HG03039 (cell line): ENCODE data around the gene DHX16.

Experiments used
- ATAC-seq: cut with Tn5 transposase; IDR thresholded peaks from one replicate; pipeline ENCODE4 v1.9.1; 2021; ENCODE audit warnings: mild to moderate bottlenecking, moderate library complexity; ENCODE audit not compliant: unreplicated experiment

Gene DHX16

DNA sequence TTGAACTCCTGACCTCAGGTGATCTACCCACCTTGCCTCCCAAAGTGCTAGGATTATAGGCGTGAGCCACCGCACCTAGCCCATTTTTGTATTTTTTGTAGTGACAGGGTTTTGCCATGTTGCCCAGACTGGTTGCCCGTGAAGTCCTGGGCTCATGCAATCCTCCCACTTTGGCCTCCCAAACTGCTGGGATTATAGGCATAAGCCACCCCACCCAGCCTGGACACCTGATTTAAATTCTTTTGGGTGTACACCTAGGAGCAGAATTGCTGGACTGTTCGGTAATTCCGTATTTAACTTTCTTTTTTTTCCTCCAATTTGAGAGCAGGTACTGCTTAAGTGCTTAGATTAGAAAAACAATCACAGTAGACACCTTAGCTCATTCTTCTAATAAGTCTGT is 23.6 kb upstream of the DHX16 start:
- no peak for ATAC-seq

DNA sequence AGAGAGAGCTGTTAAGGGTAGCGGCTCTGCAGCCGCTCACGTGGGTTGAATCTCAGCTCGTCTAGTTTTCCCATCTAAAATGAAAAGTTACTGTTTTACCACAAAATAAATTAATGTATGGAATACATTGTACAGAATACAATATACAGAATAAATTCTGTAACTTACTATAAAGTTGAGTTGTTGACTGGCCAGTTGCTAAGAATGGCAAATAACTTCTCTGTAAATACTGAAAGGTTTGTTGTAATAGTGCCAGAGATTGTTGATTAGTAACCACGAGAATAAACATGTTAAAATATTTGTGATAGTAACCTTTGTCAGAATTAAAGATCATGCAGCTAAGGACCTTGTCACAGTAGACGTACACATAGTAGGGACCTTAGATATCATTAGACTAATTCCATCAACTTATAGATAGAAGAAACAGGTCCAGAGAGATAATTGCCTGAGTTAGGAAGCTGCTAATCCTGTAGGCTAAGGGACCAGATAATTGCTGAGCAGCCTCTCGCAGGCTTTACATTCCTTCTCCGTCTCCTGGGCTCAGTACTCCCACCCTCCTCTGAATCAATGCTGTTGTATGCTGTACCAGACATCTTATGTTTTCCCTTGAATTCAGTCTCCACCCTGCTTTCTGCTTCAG is 18.5 kb upstream of the DHX16 start:
- ATAC-seq, result no peak

DNA sequence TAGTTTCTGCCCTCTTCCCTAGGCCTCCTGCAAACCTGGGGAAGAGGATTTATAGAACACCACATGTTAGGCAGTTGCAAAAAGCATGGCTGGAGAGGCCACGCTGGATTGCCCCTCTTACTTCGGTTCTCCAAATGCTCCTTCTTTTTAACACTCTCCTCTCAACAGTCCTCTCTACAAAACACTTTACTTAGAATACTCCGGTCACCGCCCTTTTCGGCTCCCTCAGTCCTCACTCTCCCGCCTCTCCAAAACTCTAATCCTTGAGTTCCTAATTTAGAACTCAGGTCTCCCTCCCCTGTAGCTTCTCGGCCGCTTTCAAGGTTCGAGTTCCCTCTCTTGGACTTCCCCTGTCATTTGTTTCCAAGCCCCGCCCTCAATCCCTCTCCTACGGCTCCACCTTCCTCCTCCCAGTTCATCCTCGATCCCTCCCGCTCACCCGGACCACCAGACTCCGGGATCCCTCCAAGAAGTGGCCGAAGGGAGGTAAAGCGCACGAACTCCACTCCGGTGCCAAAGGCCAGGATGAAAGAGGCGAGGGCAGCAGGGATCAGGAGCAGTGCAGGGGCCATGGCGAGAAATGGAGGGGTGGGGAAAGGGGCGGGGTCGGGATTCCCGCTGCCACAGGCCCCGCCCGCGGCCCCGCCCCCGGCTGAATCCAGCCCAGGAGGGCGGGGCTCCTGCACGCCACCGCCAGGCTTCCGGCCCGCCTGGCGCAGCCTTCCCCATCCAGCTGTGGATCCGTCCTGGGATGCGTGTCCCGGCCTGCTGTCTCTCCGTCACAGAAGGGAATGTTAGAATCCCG is 17.8 kb upstream of the DHX16 start, which contains the start of gene NRM:
TSS of gene NRM (minus strand) at position 582 of the 805 bp plus-strand sequence. CDS start at position 572, 10 bp downstream.
- peak; percentile 39 for ATAC-seq

DNA sequence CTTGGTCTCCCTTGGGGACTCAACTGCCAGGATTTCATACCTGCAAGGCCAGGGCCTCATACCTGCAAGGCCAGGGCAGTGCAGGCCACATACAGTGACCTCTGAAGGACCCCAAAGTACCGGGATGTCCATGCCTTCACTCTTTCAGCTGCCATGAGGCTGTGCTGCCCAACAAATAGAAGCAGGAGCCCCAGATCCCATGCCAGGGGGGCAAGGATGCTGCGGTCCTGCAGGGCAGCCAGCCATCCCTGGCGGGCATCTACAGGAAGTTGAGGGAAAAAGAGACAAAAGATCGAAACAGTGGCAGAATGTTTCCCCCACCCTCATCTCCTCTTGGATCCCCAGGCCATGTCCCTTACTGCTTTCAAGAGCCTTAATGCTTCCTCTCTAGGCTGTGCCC is 17.2 kb upstream of the DHX16 start:
- ATAC-seq, result no peak

DNA sequence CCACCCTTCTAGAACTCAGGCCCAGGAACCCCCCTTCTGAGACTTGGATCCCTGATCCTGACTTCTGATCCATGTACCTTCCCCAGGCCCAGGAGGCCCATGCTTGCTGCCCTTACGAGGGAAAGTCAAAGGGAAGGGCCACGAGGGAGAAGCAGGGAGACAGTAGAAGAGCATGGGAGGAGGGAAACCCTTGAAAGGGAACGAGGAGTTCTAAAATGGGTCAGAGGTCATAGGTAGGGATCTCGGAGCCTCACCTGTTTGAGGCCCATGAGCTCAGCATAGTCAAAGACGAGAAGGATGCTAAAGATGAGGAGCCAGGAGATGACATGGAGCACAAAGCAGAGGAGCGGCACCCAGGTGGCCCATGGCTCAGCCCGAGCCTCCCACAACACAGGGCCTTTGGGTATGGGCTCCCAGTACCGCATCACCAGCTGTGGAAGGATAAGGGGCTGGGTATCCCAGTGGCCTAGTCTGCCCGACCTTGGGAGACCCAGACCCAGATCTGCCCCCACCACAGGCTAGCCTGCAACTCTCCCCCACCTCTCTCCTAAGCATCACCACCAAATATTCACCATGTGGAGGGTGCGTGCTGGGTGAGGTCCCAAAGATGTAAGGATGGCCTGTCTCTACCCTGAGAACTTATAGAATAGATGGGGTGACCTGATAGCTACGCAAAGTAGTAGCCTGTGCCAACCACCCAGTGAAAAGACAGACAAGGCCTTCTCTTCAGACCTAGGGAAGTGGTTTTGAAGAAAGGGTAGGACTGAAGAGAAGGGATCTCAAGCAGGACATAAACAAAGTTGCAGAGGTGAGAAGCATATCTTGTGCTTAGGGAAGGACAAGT is 16.4 kb upstream of the DHX16 start:
- no peak for ATAC-seq

DNA sequence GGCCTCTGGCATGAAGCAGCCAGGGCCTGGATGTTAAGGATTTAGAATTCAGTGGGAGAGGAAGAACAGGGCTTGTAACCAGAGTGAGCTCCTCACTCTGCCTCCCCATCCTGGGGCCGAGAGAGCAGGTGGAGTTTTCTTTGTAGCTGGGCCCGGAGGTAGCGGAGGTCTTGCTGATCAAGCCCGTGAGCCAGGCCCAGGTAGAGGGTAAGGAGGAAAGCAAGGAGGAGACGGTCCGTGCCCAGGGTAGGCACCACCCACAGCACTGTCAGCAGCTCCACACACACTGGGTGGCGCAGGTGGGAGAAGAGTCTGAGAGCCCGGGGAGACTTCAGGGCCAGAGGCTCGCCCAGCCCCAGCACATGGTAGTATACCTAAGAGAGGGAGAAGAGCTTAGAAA is 15.8 kb upstream of the DHX16 start:
- ATAC-seq, result no peak

DNA sequence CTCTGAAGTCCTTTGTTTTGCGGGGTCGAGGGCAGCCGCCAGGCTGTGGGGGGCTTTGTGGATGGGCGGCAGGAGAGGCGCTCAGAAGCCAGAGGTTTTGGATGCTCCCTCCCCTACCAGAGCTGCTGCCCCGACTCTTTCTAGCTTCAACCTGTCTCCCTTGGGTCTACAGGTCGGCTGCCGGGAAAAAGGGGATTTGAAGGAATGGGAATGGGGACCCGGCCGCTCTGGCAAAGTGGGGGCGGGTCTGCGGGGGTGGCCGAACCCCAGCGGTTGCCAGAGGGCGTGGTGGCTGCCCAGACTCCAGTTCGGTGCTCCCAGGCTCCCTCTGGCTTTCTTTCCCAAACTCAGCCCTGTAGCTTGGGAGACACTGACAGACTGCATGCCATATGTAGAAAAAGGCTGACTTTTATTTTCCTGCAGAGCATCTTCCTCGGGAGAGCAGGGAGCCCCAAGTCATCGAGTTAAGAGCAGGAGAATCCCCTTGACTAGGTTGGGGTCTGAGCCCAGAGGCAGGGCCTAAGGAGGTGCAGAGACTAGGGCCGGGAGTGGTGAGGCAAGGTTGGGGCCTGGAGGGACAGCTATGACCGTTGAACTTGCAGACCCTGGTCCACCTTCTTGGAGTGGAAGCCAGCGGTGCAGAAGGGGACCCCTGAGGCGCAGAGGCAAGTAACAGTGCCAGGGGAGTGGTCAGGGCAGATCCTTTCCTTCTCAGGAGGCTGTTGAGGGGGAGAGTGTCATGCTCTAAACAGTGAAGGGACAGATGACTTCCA is 15.0 kb upstream of the DHX16 start:
- ATAC-seq, result no peak

DNA sequence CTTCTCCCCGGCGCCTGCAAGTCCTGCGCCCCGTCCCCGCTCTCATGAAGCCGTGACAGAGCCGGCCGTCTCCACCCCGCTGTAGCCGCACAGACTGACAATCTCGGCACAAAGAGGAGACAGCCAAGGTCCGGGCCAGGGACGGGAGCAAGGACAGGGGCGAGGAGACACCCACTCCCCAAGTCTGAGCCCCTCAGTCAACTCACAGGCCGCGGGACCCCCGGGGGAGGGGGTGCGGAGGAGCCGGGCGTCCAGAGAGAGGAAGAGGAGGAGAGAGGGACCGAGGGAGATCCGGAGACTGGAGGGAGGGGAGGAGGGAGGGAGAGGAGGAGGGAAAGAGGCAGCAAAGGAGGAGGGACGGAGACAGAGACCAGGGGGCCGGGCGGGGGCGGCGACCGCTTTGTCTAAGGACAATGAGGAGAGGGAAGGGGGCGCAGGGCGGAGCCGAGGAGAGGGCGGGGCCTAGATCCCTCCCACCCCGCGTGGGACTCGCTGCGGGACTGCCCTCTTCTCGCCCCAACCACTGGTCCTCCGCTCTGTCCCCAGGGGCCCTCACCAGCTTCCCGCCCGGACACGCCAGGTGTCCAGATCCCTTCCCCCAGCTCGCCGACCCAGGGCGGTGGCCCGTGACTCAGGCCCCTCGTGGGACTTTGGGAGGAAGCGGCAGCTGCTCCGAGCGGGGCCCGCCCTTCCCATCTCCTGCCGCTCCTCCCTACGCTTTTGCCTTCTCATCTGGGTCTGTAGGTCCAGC is 14.3 kb upstream of the DHX16 start:
- ATAC-seq, result peak; percentile 29

DNA sequence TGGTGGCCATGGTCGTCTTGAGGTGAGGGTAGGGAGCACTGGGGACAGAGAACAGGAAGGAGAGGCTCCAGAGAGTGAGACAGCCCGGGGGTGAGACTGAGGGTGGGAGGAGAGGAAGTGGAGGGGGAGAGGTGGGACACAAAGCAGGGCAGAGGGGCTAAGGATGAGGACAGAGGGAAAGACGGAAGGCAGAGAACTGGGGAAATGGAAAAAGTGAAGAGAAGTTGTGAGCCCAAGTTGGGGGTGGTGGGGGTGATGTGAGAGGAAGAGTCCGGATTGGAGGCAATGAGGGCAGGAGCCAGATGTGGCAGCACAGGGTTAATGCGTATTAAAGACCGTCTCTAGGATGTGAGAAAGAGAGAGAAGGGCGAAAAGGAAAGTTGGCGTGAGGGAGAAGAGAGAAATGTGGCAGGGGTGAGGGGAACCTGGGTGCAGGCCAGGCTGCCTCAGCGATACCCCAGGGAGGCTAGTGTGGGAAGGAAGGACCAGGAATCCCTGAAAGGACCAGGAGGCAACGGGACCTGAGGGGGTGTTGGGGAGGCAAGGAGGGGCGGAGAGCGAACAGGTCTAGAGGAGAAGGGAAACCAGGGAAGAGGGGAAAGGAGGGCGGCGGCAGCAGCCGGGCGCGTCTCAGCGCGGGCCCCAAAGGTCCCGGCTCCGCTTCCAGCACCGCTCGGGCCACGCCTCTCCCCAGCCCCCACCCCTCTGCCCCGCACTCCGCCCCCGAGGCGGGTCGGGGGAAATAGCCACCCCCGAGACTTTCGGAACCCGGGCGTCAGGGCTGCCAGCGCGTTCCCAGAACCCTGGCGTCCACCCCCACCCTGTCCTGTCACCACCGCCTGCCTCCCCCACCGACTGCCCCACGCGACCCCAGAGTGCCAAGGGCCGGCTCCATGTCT is 13.5 kb upstream of the DHX16 start, which contains the start of gene PPP1R18:
TSS of gene PPP1R18 (minus strand) at position 637 of the 899 bp plus-strand sequence. CDS start at position 10, 627 bp downstream.
- no peak for ATAC-seq

DNA sequence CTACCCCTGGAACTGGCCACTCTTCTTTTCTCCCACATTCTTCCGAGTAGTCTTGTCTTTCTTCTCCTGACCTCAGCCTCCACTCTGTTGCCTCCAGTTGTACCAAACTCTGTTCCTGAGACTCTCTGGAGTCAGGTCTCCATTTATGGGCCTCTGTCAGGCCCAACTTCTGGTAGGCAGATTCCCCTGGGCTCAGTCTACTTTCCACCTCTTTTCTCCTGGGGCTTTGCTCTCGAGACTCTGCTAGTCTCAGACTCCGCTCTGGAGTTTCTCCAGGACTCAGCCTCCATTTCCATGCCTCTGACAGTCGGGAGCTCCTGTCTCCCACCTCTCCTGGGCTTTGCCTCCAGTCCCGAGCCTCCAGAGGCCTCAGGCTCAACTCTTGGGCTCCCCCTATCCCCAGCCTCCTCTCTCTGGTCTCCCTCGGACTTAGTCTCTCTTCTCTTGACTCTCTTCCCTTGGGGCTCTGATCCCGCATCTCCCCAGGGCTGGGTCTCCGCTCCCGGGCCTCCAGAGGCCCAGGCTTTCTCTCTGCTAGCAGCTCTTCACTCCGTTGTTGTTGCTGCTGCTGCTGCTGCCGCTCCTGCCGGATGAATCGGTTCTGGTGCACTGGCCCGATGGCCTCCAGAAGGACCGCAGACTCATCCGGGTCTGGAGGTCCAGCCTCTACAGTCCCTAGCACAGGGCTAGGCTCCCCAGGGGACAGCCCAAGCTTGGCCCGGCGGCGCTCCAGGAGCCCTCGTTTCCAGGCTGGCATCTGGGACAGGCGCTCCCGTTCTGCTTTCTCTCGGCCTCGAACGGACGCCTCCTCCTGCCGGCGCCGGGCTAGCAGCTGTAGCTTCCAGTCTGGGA is 12.6 kb upstream of the DHX16 start:
- no peak for ATAC-seq

DNA sequence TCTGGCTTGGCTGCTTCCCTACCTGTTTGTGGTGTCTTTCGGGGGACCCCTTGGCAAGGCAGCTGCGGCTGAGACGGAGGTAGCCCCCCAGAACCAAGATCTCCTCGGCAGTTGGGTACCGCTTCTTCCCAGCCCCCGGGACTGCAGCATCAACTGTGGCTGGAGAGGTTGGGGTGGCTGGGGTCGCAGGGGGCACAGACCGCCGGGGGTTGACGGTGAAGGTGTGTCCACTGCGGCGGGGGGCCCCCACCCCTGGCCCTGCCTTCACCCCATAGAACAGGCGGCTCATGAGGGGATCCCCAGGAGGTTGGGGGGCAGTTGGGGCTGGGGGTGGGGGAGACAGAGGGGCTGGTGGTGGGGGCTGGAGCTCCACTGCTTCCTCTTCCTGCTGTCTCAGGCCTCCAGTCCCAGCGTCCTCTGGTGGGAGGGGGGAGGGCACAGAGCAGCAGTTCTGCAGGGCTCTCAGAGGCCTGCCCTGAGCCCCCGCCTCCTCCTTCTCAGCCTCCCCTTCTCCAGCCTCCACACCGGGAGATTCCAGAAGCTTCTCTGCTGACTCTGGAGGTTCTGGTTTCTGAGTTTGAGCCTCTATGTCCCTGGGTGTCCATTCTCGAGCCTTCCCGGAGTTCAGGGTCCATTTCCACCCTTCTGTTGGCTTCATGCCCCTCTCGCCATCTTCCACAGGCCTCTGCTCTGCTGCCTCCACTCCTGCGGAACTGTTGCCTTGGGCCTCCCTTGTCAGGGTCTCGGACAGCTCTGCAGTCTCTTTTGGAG is 11.8 kb upstream of the DHX16 start:
- no peak for ATAC-seq

DNA sequence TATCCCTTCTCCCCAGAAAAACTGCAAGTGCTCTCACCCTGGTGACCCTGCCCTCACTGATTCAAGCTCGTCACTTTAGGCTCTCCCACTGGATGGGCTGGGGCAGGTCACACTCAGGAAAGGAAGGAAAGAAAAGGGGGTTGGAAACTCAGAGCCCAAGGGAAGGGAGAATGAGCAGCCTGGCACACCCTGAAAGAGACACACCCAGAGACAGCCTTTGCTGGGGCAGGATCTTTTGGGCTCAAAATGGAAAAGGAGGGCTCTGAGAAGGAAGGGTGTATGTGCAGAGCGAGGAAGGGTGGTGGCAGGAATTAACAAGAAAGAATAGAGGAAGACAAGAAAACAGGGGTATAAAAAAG is 11.2 kb upstream of the DHX16 start:
- no peak for ATAC-seq

DNA sequence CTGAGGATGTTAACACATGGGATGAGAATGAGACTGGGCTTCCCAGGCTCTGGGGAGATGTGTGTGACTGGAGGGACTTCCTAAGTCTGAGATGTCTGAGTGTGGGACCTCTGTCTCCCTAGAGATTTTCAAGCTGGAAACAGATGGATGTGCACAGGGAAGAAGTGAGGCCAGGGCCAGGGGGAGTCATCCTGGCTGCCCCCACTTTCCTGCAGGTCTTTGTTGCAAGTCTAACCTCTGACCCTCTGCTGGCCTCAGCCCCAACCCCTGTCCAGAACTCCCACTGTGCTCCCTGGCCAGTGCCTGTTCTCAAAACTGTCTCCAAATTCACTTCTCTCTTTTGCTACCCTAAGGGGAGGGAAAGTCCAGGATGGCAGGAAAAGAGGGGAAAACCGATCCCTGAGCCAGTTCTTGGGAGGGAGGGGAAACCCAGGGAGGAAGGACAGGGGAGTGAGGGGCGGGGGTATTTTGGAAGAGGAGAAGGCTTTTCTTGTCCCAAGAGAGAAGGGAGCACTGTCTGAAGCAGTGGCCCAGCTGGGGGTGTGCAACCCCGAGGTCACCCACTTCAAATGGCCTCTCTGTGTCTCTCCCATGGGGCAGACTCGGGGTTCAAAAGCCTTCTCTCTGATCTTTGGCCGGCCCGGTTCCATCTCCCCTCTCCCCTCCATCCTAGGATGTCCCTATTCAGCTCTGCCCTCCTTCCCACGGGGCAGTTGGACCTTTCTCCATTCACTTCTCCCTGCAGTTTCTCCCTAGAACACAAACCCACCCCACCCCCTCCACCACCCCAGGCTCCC is 10.6 kb upstream of the DHX16 start:
- ATAC-seq, result no peak

DNA sequence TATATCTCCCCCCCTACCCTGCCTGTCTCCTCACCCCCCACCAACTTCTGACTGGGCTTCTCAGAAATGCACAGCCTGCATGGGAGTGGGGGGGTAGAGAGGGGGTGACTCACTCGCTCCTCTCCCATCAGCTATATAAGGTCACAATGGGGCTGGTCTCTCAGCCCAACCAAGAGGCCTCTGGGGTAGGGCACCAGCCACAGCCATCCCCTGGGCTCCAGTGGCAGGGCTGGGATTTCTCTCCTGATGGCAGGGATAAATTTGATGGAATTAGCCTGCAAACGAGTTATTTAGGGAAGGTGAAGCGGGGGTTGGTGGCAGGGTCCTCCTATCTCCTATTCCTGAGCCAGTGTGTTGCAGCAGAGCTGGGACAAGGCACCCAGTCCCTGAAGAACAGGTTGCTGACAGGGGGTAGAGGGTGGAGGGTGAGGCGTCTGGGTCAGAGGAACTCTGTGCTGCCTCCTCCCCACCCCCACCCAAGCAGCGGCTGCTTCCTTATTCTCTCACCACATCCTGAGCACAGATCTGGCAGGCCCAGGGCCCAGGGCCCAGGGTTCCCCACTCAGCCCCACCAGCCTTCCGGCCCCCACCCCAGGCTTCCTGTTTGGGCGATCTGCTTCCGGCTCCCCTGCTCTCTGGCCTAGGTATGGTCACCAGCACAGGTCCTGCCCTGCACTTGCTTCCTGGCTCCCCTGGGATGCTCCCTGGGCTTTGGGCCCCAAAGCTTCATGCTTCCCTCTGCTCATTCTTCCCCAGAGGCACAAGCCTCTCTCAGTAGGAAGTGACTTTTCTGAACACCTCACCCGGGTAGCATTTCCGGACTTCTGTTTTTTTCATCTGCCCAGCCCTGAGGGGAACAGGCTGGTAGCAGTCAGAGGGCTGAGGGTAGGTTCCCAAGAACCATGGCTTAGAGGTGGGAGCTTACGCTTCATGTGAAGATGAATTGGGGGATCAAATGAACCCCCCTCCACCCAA is 9.6 kb upstream of the DHX16 start:
- no peak for ATAC-seq

DNA sequence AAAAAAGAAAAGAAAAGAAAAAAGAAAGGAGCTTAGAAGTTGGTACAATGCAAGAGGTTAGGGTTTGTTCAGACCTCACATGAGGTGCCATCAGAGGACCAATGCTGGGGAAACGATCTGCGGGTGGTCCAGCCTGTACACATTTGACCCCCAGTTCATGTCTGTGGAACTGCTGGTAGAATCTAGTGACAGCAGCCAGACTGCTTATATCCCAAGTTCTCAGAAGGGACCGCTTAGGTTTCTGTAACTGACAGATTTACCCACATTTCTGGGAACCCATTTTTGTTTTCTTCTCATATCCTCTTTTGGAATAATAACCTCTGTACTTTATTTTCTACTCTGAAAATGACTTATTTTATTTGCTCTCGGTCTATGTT is 8.9 kb upstream of the DHX16 start:
- no peak for ATAC-seq
